Upper lobe of left lung (tissue), 6 donors: Measurements from ENCODE around the gene LSM12. TPM values are rescaled to one million over a fixed set of nuclear protein-coding genes. Genes with fewer than 3 reads are reported as not detected.

Source experiments
- ATAC-seq, 2 donors: fragments of 200-7000 bp; cut with Tn5 transposase; one replicate each; pipeline ENCODE4 v1.9.1; 2022; ENCODE audit warnings: mild to moderate bottlenecking in 2 of 2, moderate library complexity in 2 of 2; ENCODE audit not compliant: low FRiP score in 2 of 2
- DNase-seq, 2 donors: peaks; one replicate each; pipeline ENCODE4 v3.0.0-alpha.2; 2019 to 2020
- H3K27ac ChIP-seq, 4 donors: fragments of 200-600 bp; sonication (generic); one replicate each; pipeline ENCODE4 v1.5.1; 2016 to 2019
- H3K27me3 ChIP-seq, 4 donors: fragments of 200-600 bp; sonication (generic); one replicate each; pipeline ENCODE4 v1.5.1; 2017 to 2019
- H3K36me3 ChIP-seq, 4 donors: fragments of 200-600 bp; sonication (generic); one replicate each; pipeline ENCODE4 v1.5.1; 2016 to 2019
- H3K4me1 ChIP-seq, 4 donors: fragments of 200-600 bp; sonication (generic); one replicate each; pipeline ENCODE4 v1.5.1; 2018 to 2019
- H3K4me3 ChIP-seq, 4 donors: fragments of 200-600 bp; sonication (generic); one replicate each; pipeline ENCODE4 v1.5.1; 2017 to 2019; ENCODE audit warnings: mild to moderate bottlenecking in 2 of 4, moderate library complexity in 1 of 4
- H3K9me3 ChIP-seq, 4 donors: fragments of 200-600 bp; sonication (generic); one replicate each; pipeline ENCODE4 v1.5.1; 2018 to 2019
- EP300 ChIP-seq, 4 donors: sonication (generic); formaldehyde crosslinking; IDR thresholded peaks; one replicate each; pipeline ENCODE4 v1.5.1; 2017; ENCODE audit warnings: antibody characterized with exemption in 4 of 4, control low read depth in 2 of 4
- POLR2A ChIP-seq, 4 donors: fragments of 450-650 bp; IDR thresholded peaks; one replicate each; pipeline ENCODE4 v1.5.1; 2016 to 2017; ENCODE audit warnings: antibody characterized with exemption in 4 of 4, mild to moderate bottlenecking in 2 of 4
- POLR2AphosphoS5 ChIP-seq, 2 donors: sonication (generic); formaldehyde crosslinking; IDR thresholded peaks; one replicate each; pipeline ENCODE4 v1.5.1; 2017; ENCODE audit warnings: antibody characterized with exemption in 2 of 2
- WGBS, 2 donors: methylation state at CpG; one replicate each; pipeline ENCODE4 v1.1.5; 2017 to 2018; 5-methylcytosine and 5-hydroxymethylcytosine counted together
- total RNA-seq, 6 donors: library from RNA; depleted of rRNA in 4 of 6; stranded (reverse); fragments of >200 nt in 4 of 6; gene quantifications; one replicate each; pipeline versions ENCODE4 v1.1.0 to v1.2.1, GENCODE V29; 2016 to 2021
- TF ChIP-seq, protein P1 (sequence below), 6 experiments: fragments of 450-650 bp in 4 of 6; fragments of 200-600 bp in 2 of 6; sonication (generic) in 2 of 6; IDR thresholded peaks; one replicate each; pipeline ENCODE4 v1.5.1; 2016 to 2019; ENCODE audit warnings: antibody characterized with exemption in 6 of 6
- donor health status: DM: no; HTN: no; CAD: no; lungs with moderate emphysema.
- donor health status: DM: no; HTN: yes; CAD: no; lungs with severe emphysema.

The LSM12 gene
- total RNA-seq, 6 donors from 2014 or later: 14.8 to 38.3 (median 33.6) TPM

DNA sequence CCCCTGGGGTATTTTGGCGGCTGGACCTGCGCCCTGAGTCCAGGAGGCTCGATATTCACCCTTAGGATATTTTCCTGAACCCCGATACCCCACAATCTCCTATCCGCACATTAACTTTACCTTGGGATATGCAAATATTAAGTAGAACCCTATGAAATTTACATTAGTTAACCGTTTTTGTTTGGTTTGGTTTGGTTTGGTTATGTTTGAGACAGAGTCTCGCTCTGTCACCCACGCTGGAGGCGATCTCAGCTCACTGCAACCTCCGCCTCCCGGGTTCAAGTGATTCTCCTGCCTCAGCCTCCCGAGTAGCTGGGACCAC, 71.4 kb downstream of the LSM12 start:
- TF ChIP-seq, protein P1, sequence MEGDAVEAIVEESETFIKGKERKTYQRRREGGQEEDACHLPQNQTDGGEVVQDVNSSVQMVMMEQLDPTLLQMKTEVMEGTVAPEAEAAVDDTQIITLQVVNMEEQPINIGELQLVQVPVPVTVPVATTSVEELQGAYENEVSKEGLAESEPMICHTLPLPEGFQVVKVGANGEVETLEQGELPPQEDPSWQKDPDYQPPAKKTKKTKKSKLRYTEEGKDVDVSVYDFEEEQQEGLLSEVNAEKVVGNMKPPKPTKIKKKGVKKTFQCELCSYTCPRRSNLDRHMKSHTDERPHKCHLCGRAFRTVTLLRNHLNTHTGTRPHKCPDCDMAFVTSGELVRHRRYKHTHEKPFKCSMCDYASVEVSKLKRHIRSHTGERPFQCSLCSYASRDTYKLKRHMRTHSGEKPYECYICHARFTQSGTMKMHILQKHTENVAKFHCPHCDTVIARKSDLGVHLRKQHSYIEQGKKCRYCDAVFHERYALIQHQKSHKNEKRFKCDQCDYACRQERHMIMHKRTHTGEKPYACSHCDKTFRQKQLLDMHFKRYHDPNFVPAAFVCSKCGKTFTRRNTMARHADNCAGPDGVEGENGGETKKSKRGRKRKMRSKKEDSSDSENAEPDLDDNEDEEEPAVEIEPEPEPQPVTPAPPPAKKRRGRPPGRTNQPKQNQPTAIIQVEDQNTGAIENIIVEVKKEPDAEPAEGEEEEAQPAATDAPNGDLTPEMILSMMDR (IDR thresholded peaks at IDR 0.05): peak in 1 of 6 experiments; percentile 1
- TF ChIP-seq POLR2A (IDR thresholded peaks at IDR 0.05) (no peak), POLR2AphosphoS5 (IDR thresholded peaks at IDR 0.05) (no peak)
- Histone ChIP-seq H3K36me3 (no peaks in the 10 kb centered on the region), H3K4me1 (peaks cover 8 to 11% (median 10%) of the 10 kb centered on the region in 4 donors), H3K4me3 (no peak overlapping the region), H3K27me3 (peaks cover 0 to 4% (median 2%) of the 10 kb centered on the region in 4 donors), H3K9me3 (no peaks in the 10 kb centered on the region), H3K27ac (no peak overlapping the region)
- 22 to 25% methylated on average over 11 to 12 of the region's 12 CpGs for WGBS, 2 donors
- ATAC-seq (no peak), DNase-seq (no peak)

GRCh38 chr17:43994272-43995149, 72.0 kb downstream of the LSM12 start:
- Histone ChIP-seq H3K36me3 (no peaks in the 10 kb centered on the region), H3K9me3 (no peaks in the 10 kb centered on the region), H3K27me3 (peaks cover 0 to 4% (median 2%) of the 10 kb centered on the region in 4 donors), H3K4me3 (peak overlapping the region in 2 of 4 donors; percentile 26 to 33), H3K4me1 (peaks cover 8 to 11% (median 10%) of the 10 kb centered on the region in 4 donors), H3K27ac (no peak overlapping the region)
- TF ChIP-seq, protein P1 (IDR thresholded peaks at IDR 0.05): peak; percentile 61 to 92 (median 85)
- TF ChIP-seq POLR2AphosphoS5 (IDR thresholded peaks at IDR 0.05) (no peak), EP300 (IDR thresholded peaks at IDR 0.05) (no peak)
- WGBS, 2 donors: 14 to 24% methylated on average over 24 to 33 of the region's 52 CpGs
- peak; percentile 78 to 91 for ATAC-seq
- peak; percentile 59 to 93 for DNase-seq

DNA sequence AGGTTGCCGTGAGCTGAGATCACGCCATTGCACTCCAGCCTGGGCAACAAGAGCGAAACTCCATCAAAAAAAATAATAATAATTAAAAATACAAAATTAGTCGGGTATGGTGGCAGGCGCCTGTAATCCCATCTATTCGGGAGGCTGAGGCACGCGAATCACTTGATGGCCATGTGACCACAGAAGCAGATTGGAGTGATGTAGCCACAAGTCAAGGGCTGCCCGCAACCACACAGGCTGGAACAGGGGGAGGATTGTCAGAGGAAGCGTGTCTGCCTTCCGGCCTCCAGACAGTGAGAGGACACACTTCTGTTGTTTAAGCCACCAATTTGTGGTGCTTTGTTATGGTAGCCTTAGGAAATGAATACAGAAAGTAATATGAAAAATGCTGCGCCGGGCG, 73.8 kb downstream of the LSM12 start:
- no peak for ATAC-seq
- Histone ChIP-seq H3K27ac (no peak overlapping the region), H3K4me1 (peaks cover 8 to 11% (median 10%) of the 10 kb centered on the region in 4 donors), H3K27me3 (peaks cover 0 to 6% (median 2%) of the 10 kb centered on the region in 4 donors), H3K36me3 (no peaks in the 10 kb centered on the region), H3K4me3 (no peak overlapping the region), H3K9me3 (no peaks in the 10 kb centered on the region)
- WGBS, 2 donors: 89 to 96% methylated on average over 14 of the region's 14 CpGs
- TF ChIP-seq POLR2AphosphoS5 (IDR thresholded peaks at IDR 0.05): no peak
- TF ChIP-seq POLR2A (IDR thresholded peaks at IDR 0.05): no peak
- TF ChIP-seq EP300 (IDR thresholded peaks at IDR 0.05): no peak
- TF ChIP-seq, protein P1 (IDR thresholded peaks at IDR 0.05): no peak
- DNase-seq: no peak

- DNase-seq: no peak
- H3K27ac ChIP-seq: no peak overlapping the region
- no peaks in the 10 kb centered on the region for H3K9me3 ChIP-seq
- no peak for ATAC-seq
- H3K4me1 ChIP-seq: peaks cover 9 to 11% (median 10%) of the 10 kb centered on the region in 4 donors
- TF ChIP-seq POLR2A (IDR thresholded peaks at IDR 0.05) (no peak), POLR2AphosphoS5 (IDR thresholded peaks at IDR 0.05) (no peak), EP300 (IDR thresholded peaks at IDR 0.05) (no peak)
- TF ChIP-seq, protein P1 (IDR thresholded peaks at IDR 0.05): no peak
- no peaks in the 10 kb centered on the region for H3K36me3 ChIP-seq
- peaks cover 0 to 9% (median 5%) of the 10 kb centered on the region in 4 donors for H3K27me3 ChIP-seq
- 83 to 84% methylated on average over 9 of the region's 9 CpGs for WGBS, 2 donors
- no peak overlapping the region for H3K4me3 ChIP-seq
These were observed 78.2 kb downstream of the LSM12 start for GRCh38 chr17:43988301-43988700.
